ENCODE measurements around the gene TJP3.

DNA sequence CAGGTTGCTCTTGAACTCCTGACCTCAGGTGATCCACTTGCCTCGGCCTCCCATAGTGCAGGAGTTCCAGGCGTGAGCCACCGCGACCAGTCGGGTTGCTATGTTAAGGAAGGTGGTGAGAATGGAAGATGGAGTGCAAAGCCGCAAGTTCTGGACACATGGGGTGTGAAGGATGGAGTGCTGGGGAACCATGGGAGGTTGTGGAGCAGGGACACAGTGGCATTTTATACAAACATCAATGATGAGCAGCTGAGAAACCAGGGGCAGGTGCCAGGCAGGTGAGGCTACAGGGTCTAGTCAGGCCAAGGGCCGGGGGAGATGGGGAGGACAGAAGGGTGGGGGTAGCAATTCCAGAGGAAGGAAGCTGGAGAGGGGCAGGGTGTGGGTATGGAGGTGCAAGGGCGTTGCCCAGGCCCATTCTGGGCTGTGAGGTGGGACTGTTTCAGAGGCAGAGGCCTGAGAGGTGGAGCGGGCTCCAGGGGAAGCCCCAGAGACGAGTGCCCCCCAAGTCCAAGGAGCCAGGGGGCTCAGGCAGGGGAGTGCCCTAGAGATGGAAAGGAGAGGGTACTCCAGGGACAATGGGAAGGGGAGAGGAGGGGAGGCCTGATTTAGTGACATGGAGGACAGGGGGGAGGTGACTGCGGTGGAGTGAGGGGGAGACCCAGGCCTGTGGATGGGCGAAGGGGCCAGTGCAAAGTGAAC lies 65.8 kb downstream of the TJP3 start:
- TF ChIP-seq POLR2A (IDR thresholded peaks at IDR 0.05; ENCODE audit: low read length) (no peak), GATA1 (IDR thresholded peaks at IDR 0.05; ENCODE audit: low read depth, low read length) (no peak)

Data from erythroblast (primary cell).